Neural cell (in vitro differentiated cells): ENCODE results near the gene AP3M1. TPM values are rescaled to one million over a fixed set of nuclear protein-coding genes. Genes with fewer than 3 reads are reported as not detected.

Source experiments
- H2AFZ ChIP-seq: fragments of 200-600, 300-800 bp; sonication (generic), shearing (Covaris generic); 2 replicates; pipeline ENCODE4 v1.6.0; 2014; ENCODE audit warnings: low read depth, mild to moderate bottlenecking, antibody characterized with exemption, low read length, moderate library complexity
- H3F3A ChIP-seq: fragments of 200-600 bp; shearing (Covaris generic); 2 replicates; pipeline ENCODE4 v1.6.1; 2016; ENCODE audit warnings: mild to moderate bottlenecking, moderate library complexity, mixed read lengths, antibody characterized with exemption, low read length; ENCODE audit not compliant: insufficient read depth, poor library complexity, severe bottlenecking
- H3K27ac ChIP-seq: fragments of 200-600, 300-800 bp; sonication (generic), shearing (Covaris generic); 2 replicates; pipeline ENCODE4 v1.5.1; 2014; ENCODE audit warnings: mild to moderate bottlenecking, low read length, moderate library complexity
- H3K27me3 ChIP-seq: fragments of 300-800, 200-600 bp; sonication (generic), shearing (Covaris generic); 2 replicates; pipeline ENCODE4 v1.6.0; 2014; ENCODE audit warnings: mild to moderate bottlenecking, low read depth, low read length, moderate library complexity; ENCODE audit not compliant: insufficient read depth
- H3K36me3 ChIP-seq: fragments of 300-800, 200-600 bp; sonication (generic), shearing (Covaris generic); 2 replicates; pipeline ENCODE4 v1.5.1; 2014; ENCODE audit warnings: mild to moderate bottlenecking, antibody characterized with exemption, low read length, moderate library complexity; ENCODE audit not compliant: insufficient read depth
- H3K4me2 ChIP-seq: fragments of 300-800, 200-600 bp; sonication (generic), shearing (Covaris generic); 2 replicates; pipeline ENCODE4 v1.6.0; 2014; ENCODE audit warnings: mild to moderate bottlenecking, low read length
- H3K4me3 ChIP-seq: fragments of 300-800, 200-600 bp; sonication (generic), shearing (Covaris generic); 2 replicates; pipeline ENCODE4 v1.5.1; 2014; ENCODE audit warnings: mild to moderate bottlenecking, low read length, moderate library complexity
- H3K79me2 ChIP-seq: fragments of 200-600 bp; shearing (Covaris generic); replicated peaks from 2 replicates; pipeline ENCODE4 v1.6.0; 2014; ENCODE audit warnings: mild to moderate bottlenecking, low read length, moderate library complexity; ENCODE audit not compliant: insufficient read depth
- H3K9ac ChIP-seq: fragments of 300-800, 200-600 bp; sonication (generic), shearing (Covaris generic); 2 replicates; pipeline ENCODE4 v1.6.1; 2016; ENCODE audit warnings: mild to moderate bottlenecking, low read length, mixed read lengths
- H3K9me2 ChIP-seq: fragments of 200-600 bp; shearing (Covaris generic); 2 replicates; pipeline ENCODE4 v1.6.1; 2016; ENCODE audit warnings: mild to moderate bottlenecking, low read length, mixed read lengths; ENCODE audit not compliant: insufficient read depth
- H3K9me3 ChIP-seq: fragments of 200-600, 300-800 bp; sonication (generic), shearing (Covaris generic); 2 replicates; pipeline ENCODE4 v1.6.1; 2016; ENCODE audit warnings: mild to moderate bottlenecking, mixed run types, low read length, moderate library complexity, mixed read lengths
- H4K20me1 ChIP-seq: fragments of 200-600 bp; shearing (Covaris generic); 2 replicates; pipeline ENCODE4 v1.6.1; 2016; ENCODE audit warnings: mild to moderate bottlenecking, mixed run types; ENCODE audit not compliant: insufficient read depth
- EP300 ChIP-seq: fragments of 450-650 bp; conservative IDR thresholded peaks from 2 replicates; pipeline ENCODE4 v1.6.1; 2014; ENCODE audit warnings: antibody characterized with exemption, mild to moderate bottlenecking, moderate library complexity; ENCODE audit not compliant: poor library complexity, severe bottlenecking
- EZH2 ChIP-seq: fragments of 200-600, 300-800 bp; shearing (Covaris generic), sonication (generic); IDR thresholded peaks from 2 replicates; pipeline ENCODE4 v1.6.1; 2014; ENCODE audit warnings: antibody characterized with exemption, low read length, borderline replicate concordance, mild to moderate bottlenecking; ENCODE audit not compliant: insufficient read depth, poor library complexity, severe bottlenecking
- MXI1 ChIP-seq: fragments of 450-650 bp; conservative IDR thresholded peaks from 2 replicates; pipeline ENCODE4 v1.6.1; 2014; ENCODE audit warnings: antibody characterized with exemption, mild to moderate bottlenecking; ENCODE audit not compliant: poor library complexity, severe bottlenecking
- POLR2AphosphoS5 ChIP-seq: IDR thresholded peaks from 2 replicates; pipeline ENCODE4 v1.6.1; 2012
- RAD21 ChIP-seq: fragments of 450-650 bp; conservative IDR thresholded peaks from 2 replicates; pipeline ENCODE4 v1.6.1; 2014; ENCODE audit warnings: antibody characterized with exemption, mild to moderate bottlenecking, moderate library complexity
- SMC3 ChIP-seq: fragments of 450-650 bp; conservative IDR thresholded peaks from 2 replicates; pipeline ENCODE4 v1.6.1; 2014; ENCODE audit warnings: antibody characterized with exemption, mild to moderate bottlenecking, moderate library complexity; ENCODE audit not compliant: poor library complexity
- TAF1 ChIP-seq: IDR thresholded peaks from 2 replicates; pipeline ENCODE4 v1.6.1; 2012; ENCODE audit warnings: low read depth
- polyA plus RNA-seq: library from polyadenylated mRNA; depleted of rRNA; stranded (reverse); fragments of >200 nt; gene quantifications from 2 replicates; pipeline ENCODE4 v1.2.3, GENCODE V29; 2014
- TF ChIP-seq, protein P1 (sequence below): fragments of 450-650 bp; IDR thresholded peaks from 2 replicates; pipeline ENCODE4 v1.5.1; 2014; ENCODE audit warnings: antibody characterized with exemption, mild to moderate bottlenecking, moderate library complexity; ENCODE audit not compliant: poor library complexity, severe bottlenecking
- TF ChIP-seq, protein P2 (sequence below): IDR thresholded peaks from 2 replicates; pipeline ENCODE4 v1.6.1; 2012; ENCODE audit warnings: borderline replicate concordance

AP3M1 gene
- polyA plus RNA-seq, 1 donor from 2014 or later: 26.7 TPM

DNA sequence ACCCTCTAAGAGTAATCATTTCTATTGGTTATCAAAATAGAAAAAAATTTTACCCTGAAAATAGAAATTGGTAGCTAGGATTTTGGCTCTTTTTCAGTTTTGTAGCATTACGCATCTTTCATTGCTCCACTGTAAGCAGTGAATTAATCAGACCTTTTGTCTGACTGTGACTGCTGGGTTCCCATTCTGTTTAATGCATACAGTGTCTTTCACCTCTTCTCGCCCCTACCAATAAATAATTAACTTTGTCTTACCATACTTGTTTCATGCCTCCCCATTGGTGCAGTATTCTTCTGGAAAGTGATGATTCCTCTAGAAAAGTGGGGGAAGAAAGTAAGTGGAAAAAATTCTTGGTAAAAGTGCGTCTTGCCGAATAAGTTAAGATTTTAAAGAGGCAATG lies 73.2 kb downstream of the AP3M1 start (continued):
- no peak for TF ChIP-seq SMC3

DNA sequence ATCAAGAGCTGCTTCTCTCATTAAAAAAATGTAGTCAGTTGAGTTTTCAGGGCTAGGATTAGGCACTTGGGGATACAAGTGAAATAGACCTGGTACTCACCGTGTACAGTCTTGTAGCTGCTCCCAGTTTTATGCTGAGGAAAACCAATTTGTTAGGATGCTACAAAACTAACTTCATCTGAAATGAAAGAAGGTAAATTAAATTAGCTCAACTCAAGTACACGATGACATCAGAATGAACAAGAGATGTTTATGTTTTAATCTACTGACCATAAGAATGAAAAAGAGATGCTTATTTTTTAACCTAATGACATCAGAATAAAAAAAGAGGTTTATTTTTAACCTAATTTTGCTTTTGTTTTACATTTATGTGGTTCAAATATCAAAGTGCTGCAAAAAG lies 73.7 kb downstream of the AP3M1 start:
- Histone ChIP-seq H3K27me3 (no peaks in the 10 kb centered on the region), H3K79me2 (no peaks in the 10 kb centered on the region), H2AFZ (no peak overlapping the region), H3K27ac (no peak overlapping the region), H4K20me1 (no peaks in the 10 kb centered on the region), H3K4me3 (no peak overlapping the region), H3K36me3 (no peaks in the 10 kb centered on the region), H3K9me2 (no peaks in the 10 kb centered on the region), H3K4me2 (no peak overlapping the region), H3F3A (no peaks in the 10 kb centered on the region), H3K9ac (no peak overlapping the region), H3K9me3 (no peaks in the 10 kb centered on the region)
- no peak for TF ChIP-seq RAD21
- TF ChIP-seq EZH2: no peak
- TF ChIP-seq, protein P1, sequence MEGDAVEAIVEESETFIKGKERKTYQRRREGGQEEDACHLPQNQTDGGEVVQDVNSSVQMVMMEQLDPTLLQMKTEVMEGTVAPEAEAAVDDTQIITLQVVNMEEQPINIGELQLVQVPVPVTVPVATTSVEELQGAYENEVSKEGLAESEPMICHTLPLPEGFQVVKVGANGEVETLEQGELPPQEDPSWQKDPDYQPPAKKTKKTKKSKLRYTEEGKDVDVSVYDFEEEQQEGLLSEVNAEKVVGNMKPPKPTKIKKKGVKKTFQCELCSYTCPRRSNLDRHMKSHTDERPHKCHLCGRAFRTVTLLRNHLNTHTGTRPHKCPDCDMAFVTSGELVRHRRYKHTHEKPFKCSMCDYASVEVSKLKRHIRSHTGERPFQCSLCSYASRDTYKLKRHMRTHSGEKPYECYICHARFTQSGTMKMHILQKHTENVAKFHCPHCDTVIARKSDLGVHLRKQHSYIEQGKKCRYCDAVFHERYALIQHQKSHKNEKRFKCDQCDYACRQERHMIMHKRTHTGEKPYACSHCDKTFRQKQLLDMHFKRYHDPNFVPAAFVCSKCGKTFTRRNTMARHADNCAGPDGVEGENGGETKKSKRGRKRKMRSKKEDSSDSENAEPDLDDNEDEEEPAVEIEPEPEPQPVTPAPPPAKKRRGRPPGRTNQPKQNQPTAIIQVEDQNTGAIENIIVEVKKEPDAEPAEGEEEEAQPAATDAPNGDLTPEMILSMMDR: no peak
- no peak for TF ChIP-seq SMC3
- no peak for TF ChIP-seq POLR2AphosphoS5
- TF ChIP-seq EP300: no peak
- TF ChIP-seq TAF1: no peak
- TF ChIP-seq MXI1: no peak
- TF ChIP-seq, protein P2, sequence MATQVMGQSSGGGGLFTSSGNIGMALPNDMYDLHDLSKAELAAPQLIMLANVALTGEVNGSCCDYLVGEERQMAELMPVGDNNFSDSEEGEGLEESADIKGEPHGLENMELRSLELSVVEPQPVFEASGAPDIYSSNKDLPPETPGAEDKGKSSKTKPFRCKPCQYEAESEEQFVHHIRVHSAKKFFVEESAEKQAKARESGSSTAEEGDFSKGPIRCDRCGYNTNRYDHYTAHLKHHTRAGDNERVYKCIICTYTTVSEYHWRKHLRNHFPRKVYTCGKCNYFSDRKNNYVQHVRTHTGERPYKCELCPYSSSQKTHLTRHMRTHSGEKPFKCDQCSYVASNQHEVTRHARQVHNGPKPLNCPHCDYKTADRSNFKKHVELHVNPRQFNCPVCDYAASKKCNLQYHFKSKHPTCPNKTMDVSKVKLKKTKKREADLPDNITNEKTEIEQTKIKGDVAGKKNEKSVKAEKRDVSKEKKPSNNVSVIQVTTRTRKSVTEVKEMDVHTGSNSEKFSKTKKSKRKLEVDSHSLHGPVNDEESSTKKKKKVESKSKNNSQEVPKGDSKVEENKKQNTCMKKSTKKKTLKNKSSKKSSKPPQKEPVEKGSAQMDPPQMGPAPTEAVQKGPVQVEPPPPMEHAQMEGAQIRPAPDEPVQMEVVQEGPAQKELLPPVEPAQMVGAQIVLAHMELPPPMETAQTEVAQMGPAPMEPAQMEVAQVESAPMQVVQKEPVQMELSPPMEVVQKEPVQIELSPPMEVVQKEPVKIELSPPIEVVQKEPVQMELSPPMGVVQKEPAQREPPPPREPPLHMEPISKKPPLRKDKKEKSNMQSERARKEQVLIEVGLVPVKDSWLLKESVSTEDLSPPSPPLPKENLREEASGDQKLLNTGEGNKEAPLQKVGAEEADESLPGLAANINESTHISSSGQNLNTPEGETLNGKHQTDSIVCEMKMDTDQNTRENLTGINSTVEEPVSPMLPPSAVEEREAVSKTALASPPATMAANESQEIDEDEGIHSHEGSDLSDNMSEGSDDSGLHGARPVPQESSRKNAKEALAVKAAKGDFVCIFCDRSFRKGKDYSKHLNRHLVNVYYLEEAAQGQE: no peak

DNA sequence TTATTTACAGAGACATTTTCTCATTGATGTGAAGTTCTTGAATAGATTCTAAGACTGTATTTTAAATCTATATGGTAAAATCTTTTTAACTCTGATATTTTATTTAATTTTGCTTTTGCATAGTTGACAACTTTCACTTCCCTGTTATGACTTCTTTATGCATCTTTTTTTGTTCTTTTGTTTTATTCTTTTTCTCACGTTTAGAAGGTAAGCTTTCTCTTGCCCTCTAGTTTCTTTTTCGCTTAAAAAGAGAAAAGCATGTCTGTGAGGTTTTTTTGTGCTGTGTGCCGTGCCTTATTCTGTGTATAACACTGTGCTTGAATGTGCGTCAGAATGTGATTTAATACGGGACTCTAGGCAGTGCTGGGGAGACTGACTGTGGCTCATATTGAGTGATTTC lies 74.7 kb downstream of the AP3M1 start:
- Histone ChIP-seq H3K79me2 (no peaks in the 10 kb centered on the region), H2AFZ (no peak overlapping the region)

More for the DNA sequence above, 74.7 kb downstream of the AP3M1 start:
- TF ChIP-seq, protein P2: no peak
- TF ChIP-seq EZH2 (no peak), SMC3 (no peak), RAD21 (no peak), TAF1 (no peak), EP300 (no peak), POLR2AphosphoS5 (no peak), MXI1 (no peak)
- TF ChIP-seq, protein P1: no peak
- no peak overlapping the region for H3K4me2 ChIP-seq
- no peaks in the 10 kb centered on the region for H3K36me3 ChIP-seq
- no peaks in the 10 kb centered on the region for H3F3A ChIP-seq
- H3K27ac ChIP-seq: no peak overlapping the region
- H3K27me3 ChIP-seq: no peaks in the 10 kb centered on the region
- no peaks in the 10 kb centered on the region for H3K9me3 ChIP-seq
- no peaks in the 10 kb centered on the region for H3K9me2 ChIP-seq
- H4K20me1 ChIP-seq: no peaks in the 10 kb centered on the region
- no peak overlapping the region for H3K4me3 ChIP-seq
- no peak overlapping the region for H3K9ac ChIP-seq
